NCI-H1694 treated with DMSO at 0.1 percent for 48 hours (cell line): ENCODE data around the gene PTPN11.
A peak's percentile ranks its signal among the peaks of the same experiment; 100 is the strongest.

ENCODE experiments used
- DNase-seq: peaks from one replicate; lab custom pipeline; 2025; lab: John Stamatoyannopoulos, UW

PTPN11 gene

DNA sequence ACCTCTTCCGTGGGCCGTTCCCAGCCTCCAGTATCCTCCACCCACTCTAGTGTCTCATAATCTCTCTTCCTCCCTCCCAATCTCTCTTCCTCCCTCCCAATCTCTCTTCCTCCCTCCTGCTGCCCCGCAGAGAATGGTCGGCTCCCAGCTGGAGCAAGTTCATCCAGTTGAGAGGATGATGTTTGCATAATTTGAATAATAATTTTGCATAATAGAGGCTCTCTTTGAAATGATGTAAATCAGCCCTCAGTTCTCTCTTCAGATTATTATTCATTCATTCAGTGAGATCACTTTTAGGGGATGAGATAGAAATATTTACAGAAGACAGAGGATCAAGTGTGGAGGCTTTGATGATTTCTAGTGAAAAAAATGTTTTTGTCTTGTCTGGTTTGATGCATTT lies 125.0 kb downstream of the PTPN11 start:
- DNase-seq = no peak

DNA sequence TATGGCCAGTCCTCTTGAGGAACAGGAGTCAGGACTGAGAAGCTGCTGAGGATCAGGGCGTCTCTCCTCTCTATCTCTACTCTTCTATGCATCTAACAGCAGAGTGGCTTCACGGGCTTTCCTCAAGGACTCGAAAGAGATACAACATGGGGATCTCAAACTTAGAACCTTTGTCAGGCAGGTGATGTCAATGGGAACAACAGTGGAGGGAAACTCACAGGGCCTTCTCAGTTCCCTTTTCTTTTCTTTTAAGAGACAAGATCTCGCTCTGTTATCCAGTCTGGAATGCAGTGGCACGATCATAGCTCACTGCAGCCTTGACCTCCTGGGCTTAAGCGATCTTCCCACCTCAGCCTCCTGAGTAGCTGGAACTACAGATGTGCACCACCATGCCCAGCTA lies 127.6 kb downstream of the PTPN11 start:
- DNase-seq = no peak

DNA sequence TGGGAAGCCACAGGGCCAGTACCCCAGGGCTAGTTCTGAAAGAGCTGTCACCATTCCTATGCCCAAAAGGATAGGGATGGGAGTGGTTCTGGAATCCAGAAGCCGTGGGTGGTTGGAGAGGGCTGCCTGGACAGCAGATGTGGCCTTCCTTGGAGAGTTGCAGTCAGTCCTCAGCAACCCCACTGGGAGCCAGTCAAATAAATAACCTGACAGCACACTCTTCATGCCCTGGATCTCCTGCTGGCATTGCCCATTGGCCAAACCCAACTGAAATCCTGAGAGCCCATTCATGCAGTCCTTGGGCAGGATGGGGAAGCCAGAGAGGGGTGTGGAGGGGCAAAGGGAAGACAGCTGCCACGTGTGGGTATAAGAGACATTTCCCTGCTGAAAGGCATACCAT lies 128.2 kb downstream of the PTPN11 start:
- DNase-seq = no peak

DNA sequence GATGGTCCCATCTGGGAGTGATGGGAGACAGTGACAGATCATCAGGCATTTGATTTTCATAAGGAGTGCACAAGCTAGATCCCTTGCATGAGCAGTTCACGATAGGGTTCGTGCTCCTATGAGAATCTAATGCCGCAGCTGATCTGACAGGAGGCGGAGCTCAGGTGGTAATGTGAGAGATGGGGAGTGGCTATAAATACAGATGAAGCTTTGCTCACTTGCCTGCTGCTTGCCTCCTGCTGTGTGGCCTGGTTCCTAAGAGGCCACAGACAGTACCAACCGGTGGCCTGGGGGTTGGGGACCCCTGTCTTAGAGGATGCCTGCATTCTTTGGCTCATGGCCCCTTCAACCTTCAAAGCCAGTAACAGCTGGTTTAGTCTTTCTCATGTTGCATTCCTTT lies 130.3 kb downstream of the PTPN11 start:
- DNase-seq = no peak

DNA sequence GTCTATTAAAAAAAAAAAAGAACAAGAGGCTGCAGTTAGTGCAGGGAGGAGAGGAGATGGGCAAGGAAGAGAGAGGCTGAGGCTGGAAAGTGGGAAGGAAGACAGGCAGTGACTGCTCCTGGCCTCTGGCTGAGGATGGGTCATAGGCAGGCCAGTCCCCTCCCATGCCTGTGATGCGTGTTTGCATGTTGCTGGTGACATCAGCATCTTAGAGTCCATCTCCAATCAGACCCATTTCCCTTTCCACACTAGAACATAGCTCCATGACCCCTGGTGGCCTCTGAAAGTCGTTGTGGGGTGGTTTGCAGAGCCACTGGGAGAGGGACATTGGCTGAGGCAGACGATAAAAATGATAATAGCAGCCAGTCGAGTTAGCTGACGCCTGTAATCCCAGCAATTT lies 132.9 kb downstream of the PTPN11 start:
- DNase-seq = no peak

DNA sequence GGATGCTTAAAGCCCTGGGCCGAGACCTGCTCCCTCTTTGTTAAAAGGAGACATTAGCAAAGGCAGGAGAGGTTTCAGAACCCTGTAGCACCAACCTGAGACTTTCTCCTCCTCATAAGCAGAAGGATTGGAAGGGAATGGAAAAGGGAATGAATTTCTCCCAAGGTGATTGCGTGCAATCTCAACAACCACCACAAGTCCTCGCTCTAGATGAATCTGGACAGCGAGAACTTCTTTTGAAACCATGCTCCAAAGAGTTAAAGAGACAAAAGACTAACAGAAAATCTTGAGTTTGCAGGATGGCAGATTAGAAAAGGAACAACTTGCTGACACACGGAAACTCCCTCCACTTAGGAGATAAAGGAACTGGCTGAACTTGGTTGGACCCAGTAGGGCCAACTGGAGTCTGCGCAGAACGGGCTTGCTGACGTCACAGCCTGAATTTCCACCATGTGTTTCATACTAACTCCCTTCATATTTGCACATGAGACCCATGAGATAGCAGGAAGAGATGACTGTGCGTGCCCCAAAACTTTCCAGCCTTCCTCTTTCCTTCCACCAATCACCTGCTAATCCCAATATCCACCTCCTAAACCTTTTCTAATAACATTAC lies 137.0 kb downstream of the PTPN11 start:
- no peak for DNase-seq

DNA sequence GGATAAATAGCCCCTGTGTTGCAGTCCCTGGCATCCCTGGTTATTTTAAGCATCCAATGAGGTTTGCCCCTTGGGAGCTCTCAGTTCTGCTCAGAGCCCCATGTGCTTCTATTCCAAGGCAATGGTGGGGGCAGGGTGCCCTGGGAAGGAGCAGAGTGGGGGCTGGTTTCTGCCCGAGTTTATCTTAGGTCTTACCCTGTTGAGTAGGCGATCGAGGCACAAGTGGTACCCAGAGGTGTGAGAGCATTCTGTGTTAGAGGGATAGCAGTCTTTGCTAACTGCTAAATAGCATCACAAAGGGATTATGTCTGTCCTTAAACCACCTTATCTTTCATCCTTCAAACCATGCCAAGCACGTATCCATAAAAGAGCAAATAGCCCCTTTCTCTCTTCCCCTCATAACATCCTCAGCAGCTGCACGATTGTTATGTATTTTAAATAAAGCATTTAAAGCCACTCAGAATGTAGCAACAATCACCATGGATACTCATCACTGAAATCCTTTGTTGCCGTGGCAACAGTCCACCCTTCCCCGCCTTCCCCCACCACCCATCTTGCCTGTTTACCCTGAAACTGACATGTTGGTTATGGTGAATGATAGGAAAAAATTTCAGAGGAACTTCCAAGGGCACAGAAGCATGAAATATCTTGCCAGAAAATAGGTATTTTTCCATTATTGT lies 139.3 kb downstream of the PTPN11 start:
- DNase-seq = peak; percentile 3
